Transverse colon (tissue), 3 donors: Measurements from ENCODE around the gene AIPL1.

ENCODE experiments used
- CTCF ChIP-seq, 5 experiments: fragments of 200-600 bp in 3 of 5; fragments of 450-650 bp in 2 of 5; sonication (generic) in 3 of 5; IDR thresholded peaks; 1 replicate in 2 of 5; 2 replicates in 3 of 5; pipeline ENCODE4 v1.5.1; 2016 to 2017; ENCODE audit warnings: antibody characterized with exemption in 5 of 5, inconsistent platforms in 3 of 5, mild to moderate bottlenecking in 2 of 5, moderate library complexity in 1 of 5
- POLR2A ChIP-seq: fragments of 450-650 bp; IDR thresholded peaks from one replicate; pipeline ENCODE4 v1.6.1; 2016; ENCODE audit warnings: antibody characterized with exemption, mild to moderate bottlenecking, moderate library complexity

- no peak for TF ChIP-seq POLR2A
- no peak for TF ChIP-seq CTCF (IDR thresholded peaks at IDR 0.05)
Measured at GRCh38 chr17:6398955-6399354, 36.0 kb downstream of the AIPL1 start.
